ENCODE results near the gene TUBA1C. TPM values are rescaled to one million over a fixed set of nuclear protein-coding genes. Genes with fewer than 3 reads are reported as not detected.

The TUBA1C gene
- total and polyA plus RNA-seq, 2 of the 8 experiments (the other 6 are each of a cell fraction or from before 2014, with no cell fraction given) = 504 to 3,101 TPM

DNA sequence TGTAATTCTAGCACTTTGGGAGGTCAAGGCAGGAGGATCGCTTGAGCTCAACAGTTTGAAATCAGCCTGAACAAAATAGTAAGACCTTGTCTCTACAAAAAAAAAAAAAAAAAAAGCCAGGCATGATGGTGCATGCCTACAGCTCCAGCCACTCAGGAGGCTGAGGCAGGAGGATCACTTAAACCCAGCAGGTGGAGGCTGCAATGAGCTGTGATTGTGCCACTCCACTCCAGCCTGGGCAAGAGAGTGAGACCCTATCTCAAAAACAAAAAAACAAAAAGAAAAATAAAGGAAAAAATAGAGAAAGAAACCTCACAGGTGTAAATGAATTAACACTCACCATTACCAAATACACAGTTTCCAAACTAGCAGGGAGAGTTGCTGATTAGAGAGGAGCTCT is 41.8 kb upstream of the TUBA1C start (continued):
- no peak for TF ChIP-seq SAP30 (IDR thresholded peaks at IDR 0.05; ENCODE audit: insufficient read depth, insufficient replicate concordance, low read length)
- TF ChIP-seq CHD1 (IDR thresholded peaks at IDR 0.05; ENCODE audit: low read depth, low read length) = no peak
- TF ChIP-seq, protein P1, sequence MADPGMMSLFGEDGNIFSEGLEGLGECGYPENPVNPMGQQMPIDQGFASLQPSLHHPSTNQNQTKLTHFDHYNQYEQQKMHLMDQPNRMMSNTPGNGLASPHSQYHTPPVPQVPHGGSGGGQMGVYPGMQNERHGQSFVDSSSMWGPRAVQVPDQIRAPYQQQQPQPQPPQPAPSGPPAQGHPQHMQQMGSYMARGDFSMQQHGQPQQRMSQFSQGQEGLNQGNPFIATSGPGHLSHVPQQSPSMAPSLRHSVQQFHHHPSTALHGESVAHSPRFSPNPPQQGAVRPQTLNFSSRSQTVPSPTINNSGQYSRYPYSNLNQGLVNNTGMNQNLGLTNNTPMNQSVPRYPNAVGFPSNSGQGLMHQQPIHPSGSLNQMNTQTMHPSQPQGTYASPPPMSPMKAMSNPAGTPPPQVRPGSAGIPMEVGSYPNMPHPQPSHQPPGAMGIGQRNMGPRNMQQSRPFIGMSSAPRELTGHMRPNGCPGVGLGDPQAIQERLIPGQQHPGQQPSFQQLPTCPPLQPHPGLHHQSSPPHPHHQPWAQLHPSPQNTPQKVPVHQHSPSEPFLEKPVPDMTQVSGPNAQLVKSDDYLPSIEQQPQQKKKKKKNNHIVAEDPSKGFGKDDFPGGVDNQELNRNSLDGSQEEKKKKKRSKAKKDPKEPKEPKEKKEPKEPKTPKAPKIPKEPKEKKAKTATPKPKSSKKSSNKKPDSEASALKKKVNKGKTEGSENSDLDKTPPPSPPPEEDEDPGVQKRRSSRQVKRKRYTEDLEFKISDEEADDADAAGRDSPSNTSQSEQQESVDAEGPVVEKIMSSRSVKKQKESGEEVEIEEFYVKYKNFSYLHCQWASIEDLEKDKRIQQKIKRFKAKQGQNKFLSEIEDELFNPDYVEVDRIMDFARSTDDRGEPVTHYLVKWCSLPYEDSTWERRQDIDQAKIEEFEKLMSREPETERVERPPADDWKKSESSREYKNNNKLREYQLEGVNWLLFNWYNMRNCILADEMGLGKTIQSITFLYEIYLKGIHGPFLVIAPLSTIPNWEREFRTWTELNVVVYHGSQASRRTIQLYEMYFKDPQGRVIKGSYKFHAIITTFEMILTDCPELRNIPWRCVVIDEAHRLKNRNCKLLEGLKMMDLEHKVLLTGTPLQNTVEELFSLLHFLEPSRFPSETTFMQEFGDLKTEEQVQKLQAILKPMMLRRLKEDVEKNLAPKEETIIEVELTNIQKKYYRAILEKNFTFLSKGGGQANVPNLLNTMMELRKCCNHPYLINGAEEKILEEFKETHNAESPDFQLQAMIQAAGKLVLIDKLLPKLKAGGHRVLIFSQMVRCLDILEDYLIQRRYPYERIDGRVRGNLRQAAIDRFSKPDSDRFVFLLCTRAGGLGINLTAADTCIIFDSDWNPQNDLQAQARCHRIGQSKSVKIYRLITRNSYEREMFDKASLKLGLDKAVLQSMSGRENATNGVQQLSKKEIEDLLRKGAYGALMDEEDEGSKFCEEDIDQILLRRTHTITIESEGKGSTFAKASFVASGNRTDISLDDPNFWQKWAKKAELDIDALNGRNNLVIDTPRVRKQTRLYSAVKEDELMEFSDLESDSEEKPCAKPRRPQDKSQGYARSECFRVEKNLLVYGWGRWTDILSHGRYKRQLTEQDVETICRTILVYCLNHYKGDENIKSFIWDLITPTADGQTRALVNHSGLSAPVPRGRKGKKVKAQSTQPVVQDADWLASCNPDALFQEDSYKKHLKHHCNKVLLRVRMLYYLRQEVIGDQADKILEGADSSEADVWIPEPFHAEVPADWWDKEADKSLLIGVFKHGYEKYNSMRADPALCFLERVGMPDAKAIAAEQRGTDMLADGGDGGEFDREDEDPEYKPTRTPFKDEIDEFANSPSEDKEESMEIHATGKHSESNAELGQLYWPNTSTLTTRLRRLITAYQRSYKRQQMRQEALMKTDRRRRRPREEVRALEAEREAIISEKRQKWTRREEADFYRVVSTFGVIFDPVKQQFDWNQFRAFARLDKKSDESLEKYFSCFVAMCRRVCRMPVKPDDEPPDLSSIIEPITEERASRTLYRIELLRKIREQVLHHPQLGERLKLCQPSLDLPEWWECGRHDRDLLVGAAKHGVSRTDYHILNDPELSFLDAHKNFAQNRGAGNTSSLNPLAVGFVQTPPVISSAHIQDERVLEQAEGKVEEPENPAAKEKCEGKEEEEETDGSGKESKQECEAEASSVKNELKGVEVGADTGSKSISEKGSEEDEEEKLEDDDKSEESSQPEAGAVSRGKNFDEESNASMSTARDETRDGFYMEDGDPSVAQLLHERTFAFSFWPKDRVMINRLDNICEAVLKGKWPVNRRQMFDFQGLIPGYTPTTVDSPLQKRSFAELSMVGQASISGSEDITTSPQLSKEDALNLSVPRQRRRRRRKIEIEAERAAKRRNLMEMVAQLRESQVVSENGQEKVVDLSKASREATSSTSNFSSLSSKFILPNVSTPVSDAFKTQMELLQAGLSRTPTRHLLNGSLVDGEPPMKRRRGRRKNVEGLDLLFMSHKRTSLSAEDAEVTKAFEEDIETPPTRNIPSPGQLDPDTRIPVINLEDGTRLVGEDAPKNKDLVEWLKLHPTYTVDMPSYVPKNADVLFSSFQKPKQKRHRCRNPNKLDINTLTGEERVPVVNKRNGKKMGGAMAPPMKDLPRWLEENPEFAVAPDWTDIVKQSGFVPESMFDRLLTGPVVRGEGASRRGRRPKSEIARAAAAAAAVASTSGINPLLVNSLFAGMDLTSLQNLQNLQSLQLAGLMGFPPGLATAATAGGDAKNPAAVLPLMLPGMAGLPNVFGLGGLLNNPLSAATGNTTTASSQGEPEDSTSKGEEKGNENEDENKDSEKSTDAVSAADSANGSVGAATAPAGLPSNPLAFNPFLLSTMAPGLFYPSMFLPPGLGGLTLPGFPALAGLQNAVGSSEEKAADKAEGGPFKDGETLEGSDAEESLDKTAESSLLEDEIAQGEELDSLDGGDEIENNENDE (IDR thresholded peaks at IDR 0.05; ENCODE audit: insufficient replicate concordance, low read length) = no peak
- TF ChIP-seq ASH2L (IDR thresholded peaks at IDR 0.05; ENCODE audit: low read length) = no peak
- no peak for TF ChIP-seq HDAC2 (IDR thresholded peaks at IDR 0.05; ENCODE audit: borderline replicate concordance in 1 of 2, low read depth in 2 of 2, low read length in 2 of 2)
- TF ChIP-seq ZNF274 (IDR thresholded peaks at IDR 0.05; ENCODE audit: borderline replicate concordance, extremely low read depth, low read length) = no peak

Measured in H1 (cell line).